Measurements from ENCODE around the gene KCNH4. TPM values are rescaled to one million over a fixed set of nuclear protein-coding genes. Genes with fewer than 3 reads are reported as not detected.

Gene KCNH4
- polyA plus RNA-seq, 1 donor (not counting 4 experiments of a cell fraction or from before 2014, with no cell fraction given) = not detected

DNA sequence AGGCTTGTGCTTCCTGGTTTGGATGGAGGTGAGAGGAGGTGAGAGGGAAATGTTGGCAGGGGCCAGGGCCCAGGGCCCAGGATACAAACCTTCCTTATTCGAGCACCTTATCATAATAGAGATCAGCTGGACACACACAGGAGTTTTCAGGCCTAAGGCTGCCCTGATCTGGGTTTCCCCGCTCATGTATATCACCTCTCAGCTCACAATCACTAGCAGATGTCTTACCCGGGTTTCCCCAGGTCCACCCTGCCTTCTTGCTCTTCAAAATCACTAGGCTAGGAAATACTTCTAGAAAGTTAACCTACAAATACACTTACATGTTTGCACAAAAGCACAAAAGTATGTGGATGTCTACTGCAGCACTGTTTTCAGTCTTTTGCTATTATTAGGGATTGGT is 54.1 kb downstream of the KCNH4 start:
- H3K9me1 ChIP-seq (ENCODE audit: control insufficient read depth, extremely low read depth, insufficient read depth, low read length) = no peaks in the 10 kb centered on the region
- H3K27ac ChIP-seq (ENCODE audit: control insufficient read depth, insufficient read depth, low read length) = no peak overlapping the region
- H3K4me1 ChIP-seq (ENCODE audit: control insufficient read depth, extremely low read depth, insufficient read depth, low read length) = peaks cover 10% of the 10 kb centered on the region
- dilution Hi-C loops (cut with MboI; ENCODE audit: extremely low pct_ligation_motif_present, low sequenced_read_pairs) = no loop called here
- TF ChIP-seq, protein P1, sequence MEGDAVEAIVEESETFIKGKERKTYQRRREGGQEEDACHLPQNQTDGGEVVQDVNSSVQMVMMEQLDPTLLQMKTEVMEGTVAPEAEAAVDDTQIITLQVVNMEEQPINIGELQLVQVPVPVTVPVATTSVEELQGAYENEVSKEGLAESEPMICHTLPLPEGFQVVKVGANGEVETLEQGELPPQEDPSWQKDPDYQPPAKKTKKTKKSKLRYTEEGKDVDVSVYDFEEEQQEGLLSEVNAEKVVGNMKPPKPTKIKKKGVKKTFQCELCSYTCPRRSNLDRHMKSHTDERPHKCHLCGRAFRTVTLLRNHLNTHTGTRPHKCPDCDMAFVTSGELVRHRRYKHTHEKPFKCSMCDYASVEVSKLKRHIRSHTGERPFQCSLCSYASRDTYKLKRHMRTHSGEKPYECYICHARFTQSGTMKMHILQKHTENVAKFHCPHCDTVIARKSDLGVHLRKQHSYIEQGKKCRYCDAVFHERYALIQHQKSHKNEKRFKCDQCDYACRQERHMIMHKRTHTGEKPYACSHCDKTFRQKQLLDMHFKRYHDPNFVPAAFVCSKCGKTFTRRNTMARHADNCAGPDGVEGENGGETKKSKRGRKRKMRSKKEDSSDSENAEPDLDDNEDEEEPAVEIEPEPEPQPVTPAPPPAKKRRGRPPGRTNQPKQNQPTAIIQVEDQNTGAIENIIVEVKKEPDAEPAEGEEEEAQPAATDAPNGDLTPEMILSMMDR (optimal IDR thresholded peaks at IDR 0.05 in 1 of 3, IDR thresholded peaks at IDR 0.05 in 1 of 3, conservative IDR thresholded peaks at IDR 0.05 in 1 of 3; ENCODE audit: extremely low read depth in 1 of 3, insufficient read depth in 2 of 3, low read length in 3 of 3) = no peak
- TF ChIP-seq EZH2 (IDR thresholded peaks at IDR 0.05; ENCODE audit: low read length) = no peak
- FAIRE-seq (no peak), DNase-seq (ENCODE audit: low read depth, low spot score) (no peak)
- no peak overlapping the region for H3K9ac ChIP-seq (ENCODE audit: control insufficient read depth, extremely low read depth, insufficient read depth, low read length)
- H3K9me3 ChIP-seq (ENCODE audit: control insufficient read depth, low read depth, low read length) = no peaks in the 10 kb centered on the region
- no peak overlapping the region for H3K4me3 ChIP-seq (ENCODE audit: control insufficient read depth in 2 of 3, extremely low read depth in 1 of 3, insufficient read depth in 2 of 3, low read depth in 1 of 3, low read length in 3 of 3)
- peaks cover 16% of the 10 kb centered on the region for H3K79me2 ChIP-seq (ENCODE audit: control insufficient read depth, insufficient read depth, low read length)
- H4K20me1 ChIP-seq (ENCODE audit: control insufficient read depth, extremely low read depth, insufficient read depth, low read length) = peaks cover 9% of the 10 kb centered on the region
- no peaks in the 10 kb centered on the region for H3K27me3 ChIP-seq (ENCODE audit: control insufficient read depth, extremely low read depth, insufficient read depth, low read length)
- H2AFZ ChIP-seq (ENCODE audit: control insufficient read depth, low read length) = no peak overlapping the region
- H3K4me2 ChIP-seq (ENCODE audit: control insufficient read depth, extremely low read depth, insufficient read depth, low read depth, low read length) = no peak overlapping the region
- peaks cover 41 to 46% of the 10 kb centered on the region in 2 experiments for H3K36me3 ChIP-seq (ENCODE audit: control insufficient read depth in 2 of 2, extremely low read depth in 1 of 2, insufficient read depth in 2 of 2, low read length in 2 of 2)

DNA sequence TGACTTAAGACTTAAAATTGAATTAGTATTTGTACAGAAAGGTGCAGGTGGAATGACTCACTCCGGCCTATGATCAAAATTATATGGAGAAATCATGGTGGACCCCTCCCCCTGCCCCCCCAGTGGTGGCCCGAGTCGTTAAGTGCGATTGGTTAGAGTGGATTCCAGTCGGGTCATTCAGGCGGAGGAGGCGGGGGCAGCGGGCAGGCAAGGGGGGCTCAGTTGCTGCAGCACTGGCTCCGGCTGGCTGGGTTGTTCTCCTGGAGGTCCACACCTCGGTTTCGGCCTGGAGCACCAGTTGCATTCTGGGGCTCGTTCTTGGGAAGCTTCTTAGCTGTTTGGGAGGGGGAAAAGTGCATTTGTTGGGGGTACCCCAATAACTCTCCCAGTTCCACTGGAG is 55.4 kb downstream of the KCNH4 start:
- H3K27ac ChIP-seq (ENCODE audit: control insufficient read depth, insufficient read depth, low read length) = no peak overlapping the region
- H4K20me1 ChIP-seq (ENCODE audit: control insufficient read depth, extremely low read depth, insufficient read depth, low read length) = peaks cover 4% of the 10 kb centered on the region
- H2AFZ ChIP-seq (ENCODE audit: control insufficient read depth, low read length) = no peak overlapping the region
- H3K4me1 ChIP-seq (ENCODE audit: control insufficient read depth, extremely low read depth, insufficient read depth, low read length) = peaks cover 14% of the 10 kb centered on the region
- H3K79me2 ChIP-seq (ENCODE audit: control insufficient read depth, insufficient read depth, low read length) = peaks cover 4% of the 10 kb centered on the region
- H3K36me3 ChIP-seq (ENCODE audit: control insufficient read depth in 2 of 2, extremely low read depth in 1 of 2, insufficient read depth in 2 of 2, low read length in 2 of 2) = peaks cover 29 to 44% of the 10 kb centered on the region in 2 experiments
- H3K4me2 ChIP-seq (ENCODE audit: control insufficient read depth, extremely low read depth, insufficient read depth, low read depth, low read length) = no peak overlapping the region
- no peaks in the 10 kb centered on the region for H3K9me3 ChIP-seq (ENCODE audit: control insufficient read depth, low read depth, low read length)
- dilution Hi-C loops (cut with MboI; ENCODE audit: extremely low pct_ligation_motif_present, low sequenced_read_pairs) = no loop called here
- H3K27me3 ChIP-seq (ENCODE audit: control insufficient read depth, extremely low read depth, insufficient read depth, low read length) = no peaks in the 10 kb centered on the region
- no peak overlapping the region for H3K4me3 ChIP-seq (ENCODE audit: control insufficient read depth in 2 of 3, extremely low read depth in 1 of 3, insufficient read depth in 2 of 3, low read depth in 1 of 3, low read length in 3 of 3)
- no peaks in the 10 kb centered on the region for H3K9me1 ChIP-seq (ENCODE audit: control insufficient read depth, extremely low read depth, insufficient read depth, low read length)
- no peak for FAIRE-seq
- DNase-seq (ENCODE audit: low read depth, low spot score) = no peak
- no peak overlapping the region for H3K9ac ChIP-seq (ENCODE audit: control insufficient read depth, extremely low read depth, insufficient read depth, low read length)
- TF ChIP-seq EZH2 (IDR thresholded peaks at IDR 0.05; ENCODE audit: low read length) = no peak
- TF ChIP-seq, protein P1 (optimal IDR thresholded peaks at IDR 0.05 in 1 of 3, IDR thresholded peaks at IDR 0.05 in 1 of 3, conservative IDR thresholded peaks at IDR 0.05 in 1 of 3; ENCODE audit: extremely low read depth in 1 of 3, insufficient read depth in 2 of 3, low read length in 3 of 3) = no peak
